ENCODE results near the gene ITPKA. TPM values are rescaled to one million over a fixed set of nuclear protein-coding genes. Genes with fewer than 3 reads are reported as not detected.

Gene ITPKA
- polyA plus RNA-seq, 1 donor (not counting 4 experiments of a cell fraction or from before 2014, with no cell fraction given), result 0.12 TPM

GRCh38 chr15:41543521-41543870, 49.8 kb downstream of the ITPKA start:
- Histone ChIP-seq H3K36me3 (ENCODE audit: control insufficient read depth in 2 of 2, extremely low read depth in 1 of 2, insufficient read depth in 2 of 2, low read length in 2 of 2) (peaks cover 0 to 2% of the 10 kb centered on the region in 2 experiments), H2AFZ (ENCODE audit: control insufficient read depth, low read length) (peak overlapping the region; percentile 93), H3K4me2 (ENCODE audit: control insufficient read depth, extremely low read depth, insufficient read depth, low read depth, low read length) (peak overlapping the region; percentile 79), H3K79me2 (ENCODE audit: control insufficient read depth, insufficient read depth, low read length) (peaks cover 17% of the 10 kb centered on the region), H3K9ac (ENCODE audit: control insufficient read depth, extremely low read depth, insufficient read depth, low read length) (peak overlapping the region; percentile 94), H3K27ac (ENCODE audit: control insufficient read depth, insufficient read depth, low read length) (peak overlapping the region; percentile 84), H3K4me1 (ENCODE audit: control insufficient read depth, extremely low read depth, insufficient read depth, low read length) (peaks cover 4% of the 10 kb centered on the region), H4K20me1 (ENCODE audit: control insufficient read depth, extremely low read depth, insufficient read depth, low read length) (no peaks in the 10 kb centered on the region), H3K9me3 (ENCODE audit: control insufficient read depth, low read depth, low read length) (no peaks in the 10 kb centered on the region), H3K4me3 (ENCODE audit: control insufficient read depth in 2 of 3, extremely low read depth in 1 of 3, insufficient read depth in 2 of 3, low read depth in 1 of 3, low read length in 3 of 3) (peak overlapping the region; percentile 89 to 99 (median 94)), H3K9me1 (ENCODE audit: control insufficient read depth, extremely low read depth, insufficient read depth, low read length) (no peaks in the 10 kb centered on the region), H3K27me3 (ENCODE audit: control insufficient read depth, extremely low read depth, insufficient read depth, low read length) (no peaks in the 10 kb centered on the region)
- TF ChIP-seq CTCF (optimal IDR thresholded peaks at IDR 0.05 in 1 of 3, IDR thresholded peaks at IDR 0.05 in 1 of 3, conservative IDR thresholded peaks at IDR 0.05 in 1 of 3; ENCODE audit: extremely low read depth in 1 of 3, insufficient read depth in 2 of 3, low read length in 3 of 3), result no peak
- TF ChIP-seq EZH2 (IDR thresholded peaks at IDR 0.05; ENCODE audit: low read length), result no peak
- no peak for DNase-seq (ENCODE audit: low read depth, low spot score)
- FAIRE-seq, result no peak
- dilution Hi-C loops (cut with MboI; ENCODE audit: extremely low pct_ligation_motif_present, low sequenced_read_pairs), result no loop called here

- Histone ChIP-seq H3K27me3 (ENCODE audit: control insufficient read depth, extremely low read depth, insufficient read depth, low read length) (no peaks in the 10 kb centered on the region), H3K9me1 (ENCODE audit: control insufficient read depth, extremely low read depth, insufficient read depth, low read length) (no peaks in the 10 kb centered on the region), H3K36me3 (ENCODE audit: control insufficient read depth in 2 of 2, extremely low read depth in 1 of 2, insufficient read depth in 2 of 2, low read length in 2 of 2) (peaks cover 0 to 2% of the 10 kb centered on the region in 2 experiments), H3K4me2 (ENCODE audit: control insufficient read depth, extremely low read depth, insufficient read depth, low read depth, low read length) (no peak overlapping the region), H3K4me3 (ENCODE audit: control insufficient read depth in 2 of 3, extremely low read depth in 1 of 3, insufficient read depth in 2 of 3, low read depth in 1 of 3, low read length in 3 of 3) (peak overlapping the region in 1 of 3 experiments; percentile 94), H3K9ac (ENCODE audit: control insufficient read depth, extremely low read depth, insufficient read depth, low read length) (no peak overlapping the region), H3K79me2 (ENCODE audit: control insufficient read depth, insufficient read depth, low read length) (peaks cover 17% of the 10 kb centered on the region), H4K20me1 (ENCODE audit: control insufficient read depth, extremely low read depth, insufficient read depth, low read length) (no peaks in the 10 kb centered on the region), H2AFZ (ENCODE audit: control insufficient read depth, low read length) (no peak overlapping the region), H3K4me1 (ENCODE audit: control insufficient read depth, extremely low read depth, insufficient read depth, low read length) (peaks cover 4% of the 10 kb centered on the region), H3K27ac (ENCODE audit: control insufficient read depth, insufficient read depth, low read length) (no peak overlapping the region), H3K9me3 (ENCODE audit: control insufficient read depth, low read depth, low read length) (no peaks in the 10 kb centered on the region)
- DNase-seq (ENCODE audit: low read depth, low spot score) (no peak), FAIRE-seq (no peak)
- dilution Hi-C loops (cut with MboI; ENCODE audit: extremely low pct_ligation_motif_present, low sequenced_read_pairs), result no loop called here
- TF ChIP-seq CTCF (optimal IDR thresholded peaks at IDR 0.05 in 1 of 3, IDR thresholded peaks at IDR 0.05 in 1 of 3, conservative IDR thresholded peaks at IDR 0.05 in 1 of 3; ENCODE audit: extremely low read depth in 1 of 3, insufficient read depth in 2 of 3, low read length in 3 of 3) (no peak), EZH2 (IDR thresholded peaks at IDR 0.05; ENCODE audit: low read length) (no peak)
Measured at GRCh38 chr15:41544650-41545015, 51.0 kb downstream of the ITPKA start.

Measured in keratinocyte (primary cell).